Psoas muscle (tissue), 8 donors: ENCODE measurements around the gene SLC38A1. TPM values are rescaled to one million over a fixed set of nuclear protein-coding genes. Genes with fewer than 3 reads are reported as not detected.

Experiments
- ATAC-seq, 4 donors: fragments of 200-7000 bp; cut with Tn5 transposase; one replicate each; pipeline ENCODE4 v1.9.1; 2020; ENCODE audit warnings: moderate library complexity in 3 of 4, mild to moderate bottlenecking in 2 of 4
- DNase-seq, 2 donors: peaks; one replicate each; pipeline ENCODE4 v3.0.0-alpha.2; 2020
- H3K27ac ChIP-seq: fragments of 200-600 bp; one replicate; pipeline ENCODE4 v1.8.0; 2022
- H3K27me3 ChIP-seq, 3 donors: fragments of 200-600 bp in 1 of 3; one replicate each; pipeline versions ENCODE4 v1.6.1 to v1.8.0; 2013 to 2022; ENCODE audit warnings: low read length in 2 of 3, mild to moderate bottlenecking in 2 of 3, moderate library complexity in 1 of 3; ENCODE audit not compliant: insufficient read depth in 3 of 3
- H3K36me3 ChIP-seq, 2 donors: fragments of 200-600 bp in 1 of 2; one replicate each; pipeline versions ENCODE4 v1.6.1 to v1.8.0; 2013 to 2022; ENCODE audit warnings: low read depth in 1 of 2, mild to moderate bottlenecking in 1 of 2, moderate library complexity in 1 of 2; ENCODE audit not compliant: insufficient read depth in 1 of 2
- H3K4me1 ChIP-seq: fragments of 200-600 bp; one replicate; pipeline ENCODE4 v1.8.0; 2022
- H3K4me3 ChIP-seq: fragments of 200-600 bp; one replicate; pipeline ENCODE4 v1.8.0; 2022; ENCODE audit warnings: mild to moderate bottlenecking
- H3K9me3 ChIP-seq: fragments of 200-600 bp; one replicate; pipeline ENCODE4 v1.8.0; 2022
- CTCF ChIP-seq: fragments of 200-600 bp; IDR thresholded peaks from one replicate; pipeline ENCODE4 v1.8.0; 2022; ENCODE audit warnings: antibody characterized with exemption
- WGBS, 3 donors: extraction: QIAGEN DNeasy Blood & Tissue Kit; methylation state at CpG; one replicate each; pipeline versions ENCODE4 v1.1.6 to v1.1.7; 2013; 5-methylcytosine and 5-hydroxymethylcytosine counted together
- intact Hi-C, 2 donors: fragments of 100-400 bp; cut with DNase I; formaldehyde crosslinking; loops; one replicate each; pipeline versions ENCODE4 v1.11.0 to v1.14.2; 2022
- polyA plus RNA-seq, 3 donors: library from polyadenylated mRNA; stranded (reverse); fragments of 200-250 nt; gene quantifications; one replicate each; pipeline ENCODE4 v1.2.3, GENCODE V29; 2013
- total RNA-seq, 4 donors: library from RNA; stranded (reverse); fragmentation: NEBNext Ultra II Directional in 2 of 4; extraction: Animal tissue kit (Norgen Biotek cat#: 25700) in 2 of 4; gene quantifications; one replicate each; pipeline versions ENCODE4 v1.2.1 to v1.2.4, GENCODE V29; 2021 to 2023
- donor health status: healthy with polysubstance abuse.
- donor health status: DM: no; HTN: no; CAD: no; lungs with moderate emphysema.
- donor health status: Bipolar disorder and iron deficiency.
- donor health status: healthy.
- donor health status: DM: yes; HTN: yes; CAD: no.
- donor health status: DM: no; HTN: no; CAD: no.
- donor health status: DM: no; HTN: no; CAD: no.
- donor health status: DM: yes; HTN: yes; CAD: no.

SLC38A1 gene
- total and polyA plus RNA-seq, 7 donors: 17.3 to 338 (median 50.6) TPM

DNA sequence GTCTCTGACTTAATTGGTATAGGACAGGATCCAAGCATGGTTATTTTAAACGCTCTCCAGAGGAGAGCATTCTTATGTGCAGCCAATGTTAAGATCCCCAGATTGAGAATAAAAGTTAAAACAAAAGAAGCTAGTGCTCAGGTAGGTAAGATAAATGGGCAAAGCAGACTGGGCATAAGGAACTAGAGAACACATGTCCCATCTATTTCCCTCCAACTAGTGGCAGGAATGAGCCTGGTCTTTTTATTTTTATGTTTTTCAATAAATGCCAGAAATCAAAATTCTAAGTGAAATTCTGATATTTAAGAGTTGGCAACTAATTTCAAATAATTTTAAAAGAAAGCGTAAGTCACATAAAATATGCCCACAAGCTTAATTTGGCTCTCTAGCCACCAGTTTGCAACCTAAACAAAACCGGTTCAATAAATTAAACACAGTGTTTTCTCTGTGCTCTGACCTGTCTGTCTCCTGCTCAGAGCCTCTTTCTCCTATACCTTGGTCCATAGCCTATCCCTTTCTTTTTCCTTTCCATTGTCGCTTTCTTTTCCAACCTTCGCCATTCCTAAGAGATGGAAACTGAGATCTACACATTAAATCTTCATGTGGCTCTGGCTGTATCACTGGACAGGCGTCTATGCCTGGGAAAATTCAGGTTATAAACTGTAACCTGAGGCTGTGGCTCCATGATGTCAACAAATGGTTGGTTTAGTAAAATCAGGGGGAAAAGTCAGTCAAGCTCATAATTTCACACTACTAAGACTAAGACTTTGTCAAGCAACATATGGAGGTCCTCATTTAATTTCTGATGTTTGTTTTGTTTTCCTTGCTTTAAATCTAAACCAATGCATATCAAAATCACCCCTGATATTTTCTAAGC is 5.5 kb downstream of the SLC38A1 start:
- Histone ChIP-seq H3K27ac (peak overlapping the region; percentile 24), H3K27me3 (peaks cover 0 to under 1% (median 0%) of the 10 kb centered on the region in 3 donors), H3K4me1 (peaks cover 29% of the 10 kb centered on the region), H3K9me3 (no peaks in the 10 kb centered on the region), H3K36me3 (no peaks in the 10 kb centered on the region), H3K4me3 (no peak overlapping the region)
- DNase-seq (no peak), ATAC-seq (no peak)
- peak; percentile 32 for TF ChIP-seq CTCF
- intact Hi-C loops: loop anchor here in 1 of 2 donors (5.0 kb wide), 1 partner anchor 51 kb away; no protein-coding TSS in a partner anchor
- 77 to 81% (median 79%) methylated on average over 6 of the region's 6 CpGs for WGBS, 3 donors

DNA sequence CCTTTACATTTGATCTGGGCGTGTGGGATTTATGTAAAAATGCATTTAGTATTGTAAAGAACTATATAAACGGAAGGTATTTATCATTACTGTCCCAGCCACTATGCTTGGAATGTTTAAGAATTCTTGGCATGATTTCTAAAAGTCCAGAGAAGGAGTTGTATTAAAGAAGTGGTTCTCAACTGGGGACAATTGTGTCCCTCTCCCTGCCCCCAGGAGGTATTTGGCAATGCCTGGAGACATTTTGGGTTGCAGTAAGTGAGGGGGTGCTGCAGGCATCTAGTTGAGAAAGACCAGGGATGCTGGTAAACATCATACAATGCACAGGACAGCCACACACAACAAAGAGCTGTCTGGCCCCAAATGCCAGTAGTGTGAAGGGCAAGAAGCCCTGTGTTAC is 7.2 kb downstream of the SLC38A1 start:
- no peaks in the 10 kb centered on the region for H3K9me3 ChIP-seq
- intact Hi-C loops: loop anchor here in 1 of 2 donors (5.0 kb wide), 1 partner anchor 49 kb away; no protein-coding TSS in a partner anchor
- WGBS, 3 donors: 80 to 82% (median 80%) methylated on average over 2 of the region's 2 CpGs
- no peak for DNase-seq
- TF ChIP-seq CTCF: no peak
- no peak overlapping the region for H3K4me3 ChIP-seq
- no peaks in the 10 kb centered on the region for H3K27me3 ChIP-seq
- H3K4me1 ChIP-seq: peaks cover 23% of the 10 kb centered on the region
- no peaks in the 10 kb centered on the region for H3K36me3 ChIP-seq
- no peak overlapping the region for H3K27ac ChIP-seq
- ATAC-seq: no peak

DNA sequence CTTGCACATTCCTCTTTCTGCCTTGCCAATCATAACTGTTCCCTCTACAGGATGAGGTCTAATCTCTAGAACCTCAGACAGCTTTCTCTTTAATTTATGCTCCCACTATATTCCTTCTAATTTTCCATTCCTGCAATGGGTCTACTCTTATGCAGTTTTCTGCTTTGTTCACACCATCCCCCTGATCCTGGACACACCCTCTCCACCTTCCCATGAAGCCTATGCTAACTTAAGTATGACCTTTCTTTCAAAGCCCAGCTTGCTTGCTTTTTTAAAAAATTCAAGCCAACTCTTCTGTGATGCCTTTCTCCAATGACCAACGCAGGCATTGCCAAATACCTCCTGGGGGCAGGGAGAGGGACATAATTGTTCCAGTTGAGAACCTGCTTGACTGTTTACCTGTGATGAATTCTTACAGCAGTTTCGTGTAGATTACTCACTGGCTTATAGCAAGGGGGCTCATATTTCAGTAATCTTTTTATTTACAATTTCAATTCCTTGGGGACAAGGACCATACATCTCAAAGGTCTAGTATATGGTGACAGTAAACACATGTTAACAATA is 7.8 kb downstream of the SLC38A1 start:
- 41 to 49% (median 46%) methylated on average over 2 of the region's 2 CpGs for WGBS, 3 donors
- peak in 1 of 4 donors; percentile 11 for ATAC-seq
- Histone ChIP-seq H3K27ac (peak overlapping the region; percentile 13), H3K27me3 (no peaks in the 10 kb centered on the region), H3K4me3 (no peak overlapping the region), H3K36me3 (no peaks in the 10 kb centered on the region), H3K4me1 (peaks cover 23% of the 10 kb centered on the region), H3K9me3 (no peaks in the 10 kb centered on the region)
- intact Hi-C loops: loop anchor here in 1 of 2 donors (5.0 kb wide), 1 partner anchor 49 kb away; no protein-coding TSS in a partner anchor
- no peak for DNase-seq
- TF ChIP-seq CTCF: no peak

DNA sequence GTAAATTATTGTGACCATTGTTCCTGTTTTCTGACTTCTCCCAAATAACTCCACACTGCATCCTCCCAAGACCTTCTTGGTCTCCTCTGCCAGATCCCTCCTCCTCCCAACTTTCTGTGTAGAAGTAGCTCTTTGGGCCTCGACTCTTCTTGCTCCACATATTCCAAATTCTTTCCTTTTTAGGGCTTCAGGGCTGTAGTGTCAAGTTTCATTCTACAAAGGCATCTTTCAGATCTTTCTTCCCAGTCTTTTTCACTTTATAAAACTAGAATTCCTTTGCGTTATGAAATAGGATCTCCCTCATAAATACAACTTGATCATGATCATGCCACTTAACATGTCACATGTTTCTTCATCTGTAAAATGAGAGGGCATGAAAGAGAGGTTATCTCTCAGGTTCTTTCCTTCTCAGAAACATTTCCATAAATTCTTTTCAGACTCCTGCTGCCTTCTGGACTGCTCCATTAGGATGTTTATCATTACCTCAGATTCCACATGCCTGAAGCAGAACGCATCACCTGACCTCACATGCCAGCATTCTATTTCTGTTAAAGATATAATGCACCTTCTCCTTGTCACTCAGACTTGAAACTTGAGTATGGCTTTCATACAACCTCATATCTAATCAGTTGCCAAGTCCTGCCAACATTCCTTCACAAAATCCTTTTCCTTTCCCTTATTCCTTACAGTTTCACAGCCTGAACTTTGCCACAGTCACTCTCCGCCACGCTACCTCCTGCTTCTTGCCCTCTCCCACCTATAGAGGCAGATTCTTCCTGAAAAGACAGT is 8.5 kb downstream of the SLC38A1 start:
- ATAC-seq: peak in 3 of 4 donors; percentile 35 to 51 (median 38)
- Histone ChIP-seq H3K4me3 (no peak overlapping the region), H3K27me3 (no peaks in the 10 kb centered on the region), H3K4me1 (peaks cover 23% of the 10 kb centered on the region), H3K36me3 (no peaks in the 10 kb centered on the region), H3K9me3 (no peaks in the 10 kb centered on the region), H3K27ac (peak overlapping the region; percentile 13)
- no peak for DNase-seq
- intact Hi-C loops: loop anchor here in 1 of 2 donors (5.0 kb wide), 1 partner anchor 48 kb away; no protein-coding TSS in a partner anchor
- TF ChIP-seq CTCF: no peak
- 51 to 55% (median 52%) methylated on average over 5 of the region's 5 CpGs for WGBS, 3 donors
